WTC11 (cell line): ENCODE data around the gene RGS6. TPM values are rescaled to one million over a fixed set of nuclear protein-coding genes. Genes with fewer than 3 reads are reported as not detected.
A peak's percentile ranks its signal among the peaks of the same experiment; 100 is the strongest.

ENCODE experiments used
- ATAC-seq: fragments of 200-7000 bp; cut with Tn5 transposase; 2 replicates; pipeline ENCODE4 v1.10.0; 2021; ENCODE audit warnings: mild to moderate bottlenecking, moderate library complexity
- CTCF ChIA-PET: fragments of 300-600 bp; sonication (Branson Sonifier 250); formaldehyde crosslinking; loops from one replicate; lab custom pipeline; 2021; ENCODE audit warnings: antibody characterized with exemption; lab: Charles Lee
- POLR2A ChIA-PET: fragments of 350-600 bp; sonication (Branson Sonifier 250); formaldehyde crosslinking; loops from one replicate; lab custom pipeline; 2021; ENCODE audit warnings: antibody characterized with exemption; lab: Charles Lee
- DNase-seq: peaks from one replicate; pipeline ENCODE4 v3.0.0; 2021; ENCODE audit warnings: low spot score
- H3K27ac Mint-ChIP-seq: 2 replicates; pipeline ENCODE4 v1.8.0; 2021; ENCODE audit warnings: mixed read lengths
- H3K27me3 Mint-ChIP-seq: 2 replicates; pipeline ENCODE4 v1.8.0; 2021; ENCODE audit warnings: low read depth, mild to moderate bottlenecking, moderate library complexity, mixed read lengths
- H3K36me3 Mint-ChIP-seq: 2 replicates; pipeline ENCODE4 v1.8.0; 2021; ENCODE audit warnings: mixed read lengths
- H3K4me1 Mint-ChIP-seq: 2 replicates; pipeline ENCODE4 v1.8.0; 2022; ENCODE audit warnings: mixed read lengths
- H3K4me3 Mint-ChIP-seq: 2 replicates; pipeline ENCODE4 v1.8.0; 2021; ENCODE audit warnings: mild to moderate bottlenecking, moderate library complexity, mixed read lengths
- H3K9me3 Mint-ChIP-seq: 2 replicates; pipeline ENCODE4 v1.8.0; 2021; ENCODE audit warnings: mixed read lengths
- ATF2 ChIP-seq: sonication (generic); formaldehyde crosslinking; IDR thresholded peaks from 2 replicates; pipeline ENCODE4 v1.8.1; 2022; ENCODE audit warnings: low read depth, missing genetic modification reagents, borderline replicate concordance
- ATF6 ChIP-seq: sonication (generic); formaldehyde crosslinking; IDR thresholded peaks from 2 replicates; pipeline ENCODE4 v1.8.1; 2023; ENCODE audit warnings: mild to moderate bottlenecking, missing genetic modification reagents
- CREB1 ChIP-seq: sonication (generic); formaldehyde crosslinking; IDR thresholded peaks from 2 replicates; pipeline ENCODE4 v1.8.0; 2023; ENCODE audit warnings: mild to moderate bottlenecking, missing genetic modification reagents
- CTCF ChIP-seq: fragments of 200-600 bp; IDR thresholded peaks from 2 replicates; pipeline ENCODE4 v1.8.0; 2022; ENCODE audit warnings: antibody characterized with exemption
- ELF4 ChIP-seq: sonication (generic); formaldehyde crosslinking; IDR thresholded peaks from 2 replicates; pipeline ENCODE4 v1.8.1; 2022; ENCODE audit warnings: low read depth, mild to moderate bottlenecking, moderate library complexity, missing genetic modification reagents
- ERG ChIP-seq: fragments of 250-450 bp; sonication (Bioruptor Pico); IDR thresholded peaks from 2 replicates; pipeline ENCODE4 v1.8.0; 2021; ENCODE audit warnings: mild to moderate bottlenecking
- GABPB1 ChIP-seq: sonication (generic); formaldehyde crosslinking; IDR thresholded peaks from 2 replicates; pipeline ENCODE4 v1.8.1; 2023; ENCODE audit warnings: mild to moderate bottlenecking, missing genetic modification reagents
- GTF2I ChIP-seq: fragments of 250-450 bp; sonication (Bioruptor Pico); conservative IDR thresholded peaks from 2 replicates; pipeline ENCODE4 v1.4.0; 2021; ENCODE audit warnings: mild to moderate bottlenecking
- HMGA2 ChIP-seq: fragments of 250-450 bp; sonication (Bioruptor Pico); IDR thresholded peaks from 2 replicates; pipeline ENCODE4 v1.4.0; 2021; ENCODE audit warnings: mild to moderate bottlenecking, moderate library complexity
- MLX ChIP-seq: sonication (generic); formaldehyde crosslinking; IDR thresholded peaks from 2 replicates; pipeline ENCODE4 v1.8.1; 2023; ENCODE audit warnings: mild to moderate bottlenecking, missing genetic modification reagents, moderate library complexity
- NR1H2 ChIP-seq: sonication (generic); formaldehyde crosslinking; IDR thresholded peaks from 2 replicates; pipeline ENCODE4 v1.9.0; 2021; ENCODE audit warnings: mild to moderate bottlenecking, moderate library complexity, missing genetic modification reagents
- PREB ChIP-seq: sonication (generic); formaldehyde crosslinking; IDR thresholded peaks from 2 replicates; pipeline ENCODE4 v1.8.1; 2022; ENCODE audit warnings: mild to moderate bottlenecking, missing genetic modification reagents, moderate library complexity, borderline replicate concordance
- PRRX2 ChIP-seq: fragments of 250-450 bp; sonication (Bioruptor Pico); IDR thresholded peaks from 2 replicates; pipeline ENCODE4 v1.8.0; 2021; ENCODE audit warnings: mild to moderate bottlenecking
- SMAD3 ChIP-seq: sonication (generic); formaldehyde crosslinking; IDR thresholded peaks from 2 replicates; pipeline ENCODE4 v1.8.0; 2022; ENCODE audit warnings: missing genetic modification reagents, mild to moderate bottlenecking, borderline replicate concordance
- TEAD4 ChIP-seq: sonication (generic); formaldehyde crosslinking; IDR thresholded peaks from 2 replicates; pipeline ENCODE4 v1.8.0; 2022; ENCODE audit warnings: mild to moderate bottlenecking, missing genetic modification reagents
- USF1 ChIP-seq: sonication (generic); formaldehyde crosslinking; IDR thresholded peaks from 2 replicates; pipeline ENCODE4 v1.8.0; 2022; ENCODE audit warnings: mild to moderate bottlenecking, missing genetic modification reagents
- ZNF138 ChIP-seq: sonication (generic); formaldehyde crosslinking; conservative IDR thresholded peaks from 2 replicates; pipeline ENCODE4 v1.8.1; 2022; ENCODE audit warnings: mild to moderate bottlenecking, moderate library complexity, missing genetic modification reagents
- ZNF396 ChIP-seq: fragments of 250-450 bp; sonication (Bioruptor Pico); IDR thresholded peaks from 2 replicates; pipeline ENCODE4 v1.8.0; 2021; ENCODE audit warnings: mild to moderate bottlenecking, moderate library complexity, borderline replicate concordance
- ZNF416 ChIP-seq: fragments of 250-450 bp; sonication (Bioruptor Pico); IDR thresholded peaks from 2 replicates; pipeline ENCODE4 v1.9.0; 2021; ENCODE audit warnings: mild to moderate bottlenecking, inconsistent platforms
- total RNA-seq: library from RNA; stranded (reverse); gene quantifications from 3 replicates; pipeline ENCODE4 v1.2.3, GENCODE V29; 2021

The RGS6 gene
- total RNA-seq, 1 experiment from 2014 or later = 1.0 TPM

- CTCF ChIA-PET = interaction anchor here (1.4 kb wide), 1 partner anchor 484 kb away, joined by 4 read pairs; the partner anchor contains the start of gene RGS6
- peaks cover 32% of the 10 kb centered on the region for H3K9me3 Mint-ChIP-seq
- no peaks in the 10 kb centered on the region; the same call in 1 of the 2 replicates for H3K27me3 Mint-ChIP-seq
- no peak overlapping the region for H3K27ac Mint-ChIP-seq
- ATAC-seq = no peak
- peaks cover 14% of the 10 kb centered on the region for H3K4me1 Mint-ChIP-seq
- H3K4me3 Mint-ChIP-seq = no peak overlapping the region
- H3K36me3 Mint-ChIP-seq = peaks cover 26% of the 10 kb centered on the region
- TF ChIP-seq MLX (CRISPR knock-in tag) (no peak), TEAD4 (CRISPR knock-in tag) (no peak), CREB1 (CRISPR knock-in tag) (no peak), USF1 (CRISPR knock-in tag) (no peak), ELF4 (CRISPR knock-in tag) (no peak), CTCF (no peak), ZNF416 (CRISPR knock-in tag) (no peak), GABPB1 (CRISPR knock-in tag) (no peak), PREB (CRISPR knock-in tag) (no peak), ERG (CRISPR knock-in tag) (no peak), NR1H2 (CRISPR knock-in tag) (no peak)
- TF ChIP-seq, all 79 proteins: peak for 0
- DNase-seq = no peak
- POLR2A ChIA-PET = no interaction called here
Measured at GRCh38 chr14:72416081-72416849, 484.0 kb downstream of the RGS6 start.

GRCh38 chr14:72416892-72417291 is 484.7 kb downstream of the RGS6 start:
- ATAC-seq = peak; percentile 44; the same call in 1 of the 2 replicates
- H3K4me1 Mint-ChIP-seq = peaks cover 14% of the 10 kb centered on the region
- TF ChIP-seq ATF2 (CRISPR knock-in tag) = no peak
- TF ChIP-seq MLX (CRISPR knock-in tag) = no peak
- no peak for TF ChIP-seq ZNF396 (CRISPR knock-in tag)
- no peak for TF ChIP-seq HMGA2 (CRISPR knock-in tag)
- no peak for TF ChIP-seq ZNF138
- TF ChIP-seq PRRX2 (CRISPR knock-in tag) = no peak
- TF ChIP-seq GTF2I = no peak
- TF ChIP-seq SMAD3 = no peak
- no peak for TF ChIP-seq ATF6 (CRISPR knock-in tag)
- peaks cover 26% of the 10 kb centered on the region for H3K36me3 Mint-ChIP-seq
- H3K9me3 Mint-ChIP-seq = peaks cover 29% of the 10 kb centered on the region
- DNase-seq = no peak
- ChIA-PET POLR2A (no interaction called here), CTCF (interaction anchor here (1.4 kb wide), 1 partner anchor 485 kb away, joined by 4 read pairs; the partner anchor contains the start of gene RGS6)
- H3K4me3 Mint-ChIP-seq = no peak overlapping the region
- H3K27ac Mint-ChIP-seq = no peak overlapping the region
- no peaks in the 10 kb centered on the region; the same call in 1 of the 2 replicates for H3K27me3 Mint-ChIP-seq
